Breast epithelium (tissue), 4 donors: ENCODE results near the gene CAV1. TPM values are rescaled to one million over a fixed set of nuclear protein-coding genes. Genes with fewer than 3 reads are reported as not detected.

Experiments used
- DNase-seq, 2 donors: peaks; one replicate each; pipeline ENCODE4 v3.0.0-alpha.2; 2019; ENCODE audit warnings: low spot score in 2 of 2
- H3K27ac ChIP-seq, 2 donors: fragments of 200-600 bp; sonication (generic) in 1 of 2; one replicate each; pipeline ENCODE4 v1.5.1; 2016 to 2019; ENCODE audit warnings: mild to moderate bottlenecking in 1 of 2
- H3K27me3 ChIP-seq, 2 donors: fragments of 200-600 bp; sonication (generic) in 1 of 2; one replicate each; pipeline versions ENCODE4 v1.5.1 to v1.6.0; 2017 to 2019; ENCODE audit warnings: control low read depth in 1 of 2, mild to moderate bottlenecking in 1 of 2
- H3K36me3 ChIP-seq: fragments of 200-600 bp; one replicate; pipeline ENCODE4 v1.5.1; 2019
- H3K4me1 ChIP-seq, 2 donors: fragments of 200-600 bp; sonication (generic); one replicate each; pipeline ENCODE4 v1.5.1; 2016 to 2019; ENCODE audit warnings: control low read depth in 1 of 2
- H3K4me3 ChIP-seq, 3 donors: fragments of 200-600 bp; sonication (generic); 1 replicate in 2 of 3; 2 replicates in 1 of 3; pipeline ENCODE4 v1.5.1; 2016 to 2019; ENCODE audit warnings: mild to moderate bottlenecking in 3 of 3, moderate library complexity in 2 of 3
- H3K9me3 ChIP-seq, 2 donors: fragments of 200-600 bp; sonication (generic) in 1 of 2; one replicate each; pipeline ENCODE4 v1.5.1; 2016 to 2019; ENCODE audit warnings: control low read depth in 1 of 2
- CTCF ChIP-seq, 3 donors: fragments of 450-650 bp; IDR thresholded peaks; one replicate each; pipeline ENCODE4 v1.5.1; 2016 to 2017; ENCODE audit warnings: antibody characterized with exemption in 3 of 3, mild to moderate bottlenecking in 3 of 3, moderate library complexity in 3 of 3
- POLR2A ChIP-seq: fragments of 450-650 bp; IDR thresholded peaks from one replicate; pipeline ENCODE4 v1.6.1; 2016; ENCODE audit warnings: antibody characterized with exemption, mild to moderate bottlenecking, moderate library complexity
- POLR2AphosphoS5 ChIP-seq, 3 donors: sonication (generic); formaldehyde crosslinking; IDR thresholded peaks; one replicate each; pipeline ENCODE4 v1.6.1; 2017; ENCODE audit warnings: antibody characterized with exemption in 3 of 3
- intact Hi-C: fragments of 100-400 bp; cut with DNase I; formaldehyde crosslinking; loops from one replicate; pipeline ENCODE4 v1.15.1; 2023; ENCODE audit warnings: low total_unique reads
- total RNA-seq, 3 donors: library from RNA; depleted of rRNA; stranded (reverse); fragments of >200 nt; gene quantifications; one replicate each; pipeline ENCODE4 v1.1.0, GENCODE V29; 2016

Gene CAV1
- total RNA-seq, 3 donors from 2014 or later, result 117 to 729 (median 154) TPM

GRCh38 chr7:116547347-116547746, 22.5 kb downstream of the CAV1 start:
- TF ChIP-seq POLR2A, result no peak
- no peak for TF ChIP-seq CTCF (IDR thresholded peaks at IDR 0.05)
- TF ChIP-seq POLR2AphosphoS5 (IDR thresholded peaks at IDR 0.05), result no peak
- Histone ChIP-seq H3K27ac (peak overlapping the region in 1 of 2 donors; percentile 38), H3K27me3 (no peaks in the 10 kb centered on the region), H3K9me3 (no peaks in the 10 kb centered on the region), H3K4me1 (no peaks in the 10 kb centered on the region), H3K4me3 (no peak overlapping the region), H3K36me3 (no peaks in the 10 kb centered on the region)
- no peak for DNase-seq
- intact Hi-C loops, result no loop called here

GRCh38 chr7:116548506-116548905, 23.7 kb downstream of the CAV1 start:
- no peaks in the 10 kb centered on the region for H3K36me3 ChIP-seq
- intact Hi-C loops, result no loop called here
- H3K4me3 ChIP-seq, result no peak overlapping the region
- TF ChIP-seq POLR2AphosphoS5 (IDR thresholded peaks at IDR 0.05) (no peak), POLR2A (no peak), CTCF (IDR thresholded peaks at IDR 0.05) (no peak)
- H3K9me3 ChIP-seq, result no peaks in the 10 kb centered on the region
- DNase-seq, result no peak
- no peaks in the 10 kb centered on the region for H3K27me3 ChIP-seq
- no peaks in the 10 kb centered on the region for H3K4me1 ChIP-seq
- H3K27ac ChIP-seq, result peak overlapping the region in 1 of 2 donors; percentile 29

DNA sequence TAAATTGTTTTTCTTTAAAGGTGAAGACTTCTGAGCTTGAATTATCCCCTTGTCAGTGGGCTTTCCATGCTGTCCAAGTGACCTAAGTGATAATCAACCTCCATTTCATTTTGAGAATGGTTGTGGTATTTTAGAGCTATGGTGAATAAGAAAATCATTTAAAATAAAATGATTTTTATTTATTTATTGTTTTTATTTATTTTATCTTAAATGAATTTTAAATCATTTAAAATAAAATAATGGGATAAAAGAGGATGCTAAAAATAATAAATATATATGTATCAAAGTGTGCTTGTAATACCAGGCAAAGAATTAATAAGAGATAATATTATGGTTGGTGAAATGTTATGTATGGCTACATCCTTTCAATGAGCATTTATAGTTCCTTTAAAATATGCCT, 24.5 kb downstream of the CAV1 start:
- intact Hi-C loops, result no loop called here
- no peaks in the 10 kb centered on the region for H3K36me3 ChIP-seq
- TF ChIP-seq CTCF (IDR thresholded peaks at IDR 0.05) (no peak), POLR2A (no peak)
- no peaks in the 10 kb centered on the region for H3K9me3 ChIP-seq
- H3K4me1 ChIP-seq, result no peaks in the 10 kb centered on the region
- no peaks in the 10 kb centered on the region for H3K27me3 ChIP-seq
- H3K4me3 ChIP-seq, result no peak overlapping the region
- no peak for DNase-seq
- H3K27ac ChIP-seq, result no peak overlapping the region

DNA sequence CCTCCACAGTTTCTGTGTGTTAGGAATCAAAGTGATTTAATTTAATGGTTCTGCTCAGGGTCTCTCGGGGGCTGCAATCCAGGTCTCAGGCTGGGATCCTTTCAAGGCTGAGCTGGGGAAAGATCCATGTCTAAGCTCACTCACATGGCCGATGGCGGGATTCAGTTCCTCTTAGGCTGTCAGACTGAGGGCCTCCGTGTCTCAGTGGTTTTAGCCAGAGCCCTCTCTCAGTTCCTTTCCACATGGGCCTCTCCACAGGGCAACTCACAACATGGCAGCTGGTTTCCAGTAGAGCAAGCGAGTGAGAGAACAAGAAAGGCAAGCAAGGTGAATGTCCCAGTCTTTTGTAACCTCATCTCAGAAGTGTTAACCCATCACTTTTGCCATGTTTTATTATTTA, 26.9 kb downstream of the CAV1 start:
- Histone ChIP-seq H3K4me3 (no peak overlapping the region), H3K9me3 (no peaks in the 10 kb centered on the region), H3K27me3 (no peaks in the 10 kb centered on the region), H3K27ac (no peak overlapping the region), H3K36me3 (no peaks in the 10 kb centered on the region), H3K4me1 (no peaks in the 10 kb centered on the region)
- TF ChIP-seq CTCF (IDR thresholded peaks at IDR 0.05) (no peak), POLR2A (no peak), POLR2AphosphoS5 (IDR thresholded peaks at IDR 0.05) (no peak)
- intact Hi-C loops, result no loop called here
- no peak for DNase-seq

GRCh38 chr7:116552602-116553001, 27.8 kb downstream of the CAV1 start:
- no peaks in the 10 kb centered on the region for H3K27me3 ChIP-seq
- H3K36me3 ChIP-seq, result no peaks in the 10 kb centered on the region
- TF ChIP-seq POLR2A, result no peak
- no peak for TF ChIP-seq CTCF (IDR thresholded peaks at IDR 0.05)
- no peak for TF ChIP-seq POLR2AphosphoS5 (IDR thresholded peaks at IDR 0.05)
- H3K27ac ChIP-seq, result no peak overlapping the region
- intact Hi-C loops, result no loop called here
- H3K9me3 ChIP-seq, result no peaks in the 10 kb centered on the region
- no peak for DNase-seq
- no peak overlapping the region for H3K4me3 ChIP-seq
- no peaks in the 10 kb centered on the region for H3K4me1 ChIP-seq
